WTC11 (cell line): Measurements from ENCODE around the gene MYOM1. TPM values are rescaled to one million over a fixed set of nuclear protein-coding genes. Genes with fewer than 3 reads are reported as not detected.

Source experiments
- ATAC-seq: fragments of 200-7000 bp; cut with Tn5 transposase; 2 replicates; pipeline ENCODE4 v1.10.0; 2021; ENCODE audit warnings: mild to moderate bottlenecking, moderate library complexity
- CTCF ChIA-PET: fragments of 300-600 bp; sonication (Branson Sonifier 250); formaldehyde crosslinking; loops from one replicate; lab custom pipeline; 2021; ENCODE audit warnings: antibody characterized with exemption; lab: Charles Lee
- POLR2A ChIA-PET: fragments of 350-600 bp; sonication (Branson Sonifier 250); formaldehyde crosslinking; loops from one replicate; lab custom pipeline; 2021; ENCODE audit warnings: antibody characterized with exemption; lab: Charles Lee
- DNase-seq: peaks from one replicate; pipeline ENCODE4 v3.0.0; 2021; ENCODE audit warnings: low spot score
- H3K27ac Mint-ChIP-seq: 2 replicates; pipeline ENCODE4 v1.8.0; 2021; ENCODE audit warnings: mixed read lengths
- H3K27me3 Mint-ChIP-seq: 2 replicates; pipeline ENCODE4 v1.8.0; 2021; ENCODE audit warnings: low read depth, mild to moderate bottlenecking, moderate library complexity, mixed read lengths
- H3K36me3 Mint-ChIP-seq: 2 replicates; pipeline ENCODE4 v1.8.0; 2021; ENCODE audit warnings: mixed read lengths
- H3K4me1 Mint-ChIP-seq: 2 replicates; pipeline ENCODE4 v1.8.0; 2022; ENCODE audit warnings: mixed read lengths
- H3K4me3 Mint-ChIP-seq: 2 replicates; pipeline ENCODE4 v1.8.0; 2021; ENCODE audit warnings: mild to moderate bottlenecking, moderate library complexity, mixed read lengths
- H3K9me3 Mint-ChIP-seq: 2 replicates; pipeline ENCODE4 v1.8.0; 2021; ENCODE audit warnings: mixed read lengths
- ATF1 ChIP-seq: sonication (generic); formaldehyde crosslinking; IDR thresholded peaks from 2 replicates; pipeline ENCODE4 v1.8.1; 2023; ENCODE audit warnings: mild to moderate bottlenecking, moderate library complexity, missing genetic modification reagents
- CREB1 ChIP-seq: sonication (generic); formaldehyde crosslinking; IDR thresholded peaks from 2 replicates; pipeline ENCODE4 v1.8.0; 2023; ENCODE audit warnings: mild to moderate bottlenecking, missing genetic modification reagents
- GRHL2 ChIP-seq: fragments of 250-450 bp; sonication (Bioruptor Pico); IDR thresholded peaks from 2 replicates; pipeline ENCODE4 v1.8.0; 2022; ENCODE audit warnings: mild to moderate bottlenecking, moderate library complexity; ENCODE audit not compliant: insufficient replicate concordance, severe bottlenecking
- HMGA2 ChIP-seq: fragments of 250-450 bp; sonication (Bioruptor Pico); IDR thresholded peaks from 2 replicates; pipeline ENCODE4 v1.4.0; 2021; ENCODE audit warnings: mild to moderate bottlenecking, moderate library complexity
- IRF2 ChIP-seq: sonication (generic); formaldehyde crosslinking; IDR thresholded peaks from 2 replicates; pipeline ENCODE4 v1.8.0; 2022; ENCODE audit warnings: low read depth, missing genetic modification reagents, borderline replicate concordance
- JAZF1 ChIP-seq: fragments of 250-450 bp; sonication (Bioruptor Pico); IDR thresholded peaks from 2 replicates; pipeline ENCODE4 v1.9.0; 2021; ENCODE audit warnings: moderate library complexity, mild to moderate bottlenecking, inconsistent platforms
- NFATC4 ChIP-seq: fragments of 250-450 bp; sonication (Bioruptor Pico); IDR thresholded peaks from 2 replicates; pipeline ENCODE4 v1.9.0; 2021; ENCODE audit warnings: mild to moderate bottlenecking
- TEAD4 ChIP-seq: sonication (generic); formaldehyde crosslinking; IDR thresholded peaks from 2 replicates; pipeline ENCODE4 v1.8.0; 2022; ENCODE audit warnings: mild to moderate bottlenecking, missing genetic modification reagents
- TP53 ChIP-seq: sonication (generic); formaldehyde crosslinking; IDR thresholded peaks from 2 replicates; pipeline ENCODE4 v1.8.1; 2023; ENCODE audit warnings: mild to moderate bottlenecking, missing genetic modification reagents
- ZBTB21 ChIP-seq: sonication (generic); formaldehyde crosslinking; IDR thresholded peaks from 2 replicates; pipeline ENCODE4 v1.8.1; 2023; ENCODE audit warnings: mild to moderate bottlenecking, missing genetic modification reagents, borderline replicate concordance
- ZNF232 ChIP-seq: sonication (generic); formaldehyde crosslinking; IDR thresholded peaks from 2 replicates; pipeline ENCODE4 v1.8.0; 2022; ENCODE audit warnings: mild to moderate bottlenecking, missing genetic modification reagents
- ZNF317 ChIP-seq: sonication (generic); formaldehyde crosslinking; IDR thresholded peaks from 2 replicates; pipeline ENCODE4 v1.8.1; 2023; ENCODE audit warnings: low read depth, mild to moderate bottlenecking, moderate library complexity, missing genetic modification reagents, borderline replicate concordance
- total RNA-seq: library from RNA; stranded (reverse); gene quantifications from 3 replicates; pipeline ENCODE4 v1.2.3, GENCODE V29; 2021
- TF ChIP-seq, protein P1 (sequence below): fragments of 200-600 bp; IDR thresholded peaks from 2 replicates; pipeline ENCODE4 v1.8.0; 2022; ENCODE audit warnings: antibody characterized with exemption
- TF ChIP-seq, protein P2 (sequence below): sonication (generic); formaldehyde crosslinking; IDR thresholded peaks from 2 replicates; pipeline ENCODE4 v1.8.1; 2023; ENCODE audit warnings: mild to moderate bottlenecking, moderate library complexity, missing genetic modification reagents
- TF ChIP-seq, protein P3 (sequence below): sonication (generic); formaldehyde crosslinking; IDR thresholded peaks from 2 replicates; pipeline ENCODE4 v1.8.1; 2023; ENCODE audit warnings: mild to moderate bottlenecking, missing genetic modification reagents
- TF ChIP-seq, protein P4 (sequence below): sonication (generic); formaldehyde crosslinking; IDR thresholded peaks from 2 replicates; pipeline ENCODE4 v1.8.1; 2023; ENCODE audit warnings: mild to moderate bottlenecking, missing genetic modification reagents, moderate library complexity
- TF ChIP-seq, protein P5 (sequence below): sonication (generic); formaldehyde crosslinking; IDR thresholded peaks from 2 replicates; pipeline ENCODE4 v1.8.0; 2022; ENCODE audit warnings: mild to moderate bottlenecking, missing genetic modification reagents
- TF ChIP-seq, protein P6 (sequence below): fragments of 250-450 bp; sonication (Bioruptor Pico); IDR thresholded peaks from 2 replicates; pipeline ENCODE4 v1.8.0; 2021; ENCODE audit warnings: mild to moderate bottlenecking
- TF ChIP-seq, protein P7 (sequence below): sonication (generic); formaldehyde crosslinking; IDR thresholded peaks from 2 replicates; pipeline ENCODE4 v1.8.1; 2022; ENCODE audit warnings: mild to moderate bottlenecking, missing genetic modification reagents, moderate library complexity, borderline replicate concordance
- TF ChIP-seq, protein P8 (sequence below): fragments of 250-450 bp; sonication (Bioruptor Pico); IDR thresholded peaks from 2 replicates; pipeline ENCODE4 v1.9.0; 2021; ENCODE audit warnings: moderate library complexity, mild to moderate bottlenecking, inconsistent platforms, borderline replicate concordance

MYOM1 gene
- total RNA-seq, 1 experiment from 2014 or later: 0.35 TPM

DNA sequence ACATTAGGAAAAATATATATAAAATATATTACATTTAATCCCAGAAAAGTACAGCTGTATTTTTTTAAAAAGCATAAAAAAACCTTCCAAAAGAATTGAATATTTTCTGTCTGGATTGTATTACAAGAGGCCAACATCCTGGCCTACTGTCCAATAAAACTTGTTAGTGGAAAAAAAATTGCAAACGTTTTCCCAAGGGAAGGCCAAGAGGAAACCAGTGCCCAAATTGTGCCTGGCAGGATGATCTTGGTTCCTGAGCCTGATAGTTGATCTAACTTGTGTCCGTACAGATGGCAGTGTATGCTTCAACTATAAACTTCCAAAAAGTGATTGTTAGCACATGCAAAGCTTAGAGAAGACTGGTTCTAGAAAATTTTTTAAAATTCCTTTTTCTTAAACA lies 116.2 kb downstream of the MYOM1 start (continued):
- TF ChIP-seq ZNF232 (no peak), ZBTB21 (no peak), ZNF317 (CRISPR knock-in tag) (no peak), NFATC4 (CRISPR knock-in tag) (no peak)
- TF ChIP-seq, protein P1, sequence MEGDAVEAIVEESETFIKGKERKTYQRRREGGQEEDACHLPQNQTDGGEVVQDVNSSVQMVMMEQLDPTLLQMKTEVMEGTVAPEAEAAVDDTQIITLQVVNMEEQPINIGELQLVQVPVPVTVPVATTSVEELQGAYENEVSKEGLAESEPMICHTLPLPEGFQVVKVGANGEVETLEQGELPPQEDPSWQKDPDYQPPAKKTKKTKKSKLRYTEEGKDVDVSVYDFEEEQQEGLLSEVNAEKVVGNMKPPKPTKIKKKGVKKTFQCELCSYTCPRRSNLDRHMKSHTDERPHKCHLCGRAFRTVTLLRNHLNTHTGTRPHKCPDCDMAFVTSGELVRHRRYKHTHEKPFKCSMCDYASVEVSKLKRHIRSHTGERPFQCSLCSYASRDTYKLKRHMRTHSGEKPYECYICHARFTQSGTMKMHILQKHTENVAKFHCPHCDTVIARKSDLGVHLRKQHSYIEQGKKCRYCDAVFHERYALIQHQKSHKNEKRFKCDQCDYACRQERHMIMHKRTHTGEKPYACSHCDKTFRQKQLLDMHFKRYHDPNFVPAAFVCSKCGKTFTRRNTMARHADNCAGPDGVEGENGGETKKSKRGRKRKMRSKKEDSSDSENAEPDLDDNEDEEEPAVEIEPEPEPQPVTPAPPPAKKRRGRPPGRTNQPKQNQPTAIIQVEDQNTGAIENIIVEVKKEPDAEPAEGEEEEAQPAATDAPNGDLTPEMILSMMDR: no peak
- TF ChIP-seq, protein P2, sequence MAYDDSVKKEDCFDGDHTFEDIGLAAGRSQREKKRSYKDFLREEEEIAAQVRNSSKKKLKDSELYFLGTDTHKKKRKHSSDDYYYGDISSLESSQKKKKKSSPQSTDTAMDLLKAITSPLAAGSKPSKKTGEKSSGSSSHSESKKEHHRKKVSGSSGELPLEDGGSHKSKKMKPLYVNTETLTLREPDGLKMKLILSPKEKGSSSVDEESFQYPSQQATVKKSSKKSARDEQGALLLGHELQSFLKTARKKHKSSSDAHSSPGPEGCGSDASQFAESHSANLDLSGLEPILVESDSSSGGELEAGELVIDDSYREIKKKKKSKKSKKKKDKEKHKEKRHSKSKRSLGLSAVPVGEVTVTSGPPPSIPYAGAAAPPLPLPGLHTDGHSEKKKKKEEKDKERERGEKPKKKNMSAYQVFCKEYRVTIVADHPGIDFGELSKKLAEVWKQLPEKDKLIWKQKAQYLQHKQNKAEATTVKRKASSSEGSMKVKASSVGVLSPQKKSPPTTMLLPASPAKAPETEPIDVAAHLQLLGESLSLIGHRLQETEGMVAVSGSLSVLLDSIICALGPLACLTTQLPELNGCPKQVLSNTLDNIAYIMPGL: no peak

DNA sequence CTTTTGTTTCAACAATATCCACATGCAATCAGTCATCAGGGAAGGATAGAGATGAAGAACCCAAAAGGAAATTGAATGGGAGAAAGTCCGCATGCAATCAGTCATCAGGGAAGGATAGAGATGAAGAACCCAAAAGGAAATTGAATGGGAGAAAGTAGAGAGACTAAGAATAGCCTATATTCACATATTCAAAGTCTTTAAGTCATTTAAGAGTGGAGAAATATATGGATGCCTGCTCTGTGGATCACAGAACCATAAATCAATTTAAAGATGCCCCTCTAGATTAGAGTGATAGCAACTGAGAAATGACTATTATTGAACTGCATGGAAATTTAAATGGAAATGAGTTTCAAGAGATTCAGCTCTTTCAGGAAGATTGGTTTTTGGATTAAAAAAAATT lies 116.8 kb downstream of the MYOM1 start:
- no peak for ATAC-seq
- ChIA-PET CTCF (interaction anchor here (1.6 kb wide), 1 partner anchor 40 kb away, joined by 3 read pairs; no protein-coding TSS in a partner anchor), POLR2A (no interaction called here)
- Mint-ChIP-seq H3K4me3 (no peak overlapping the region), H3K9me3 (no peaks in the 10 kb centered on the region), H3K27me3 (peaks cover 14% of the 10 kb centered on the region), H3K36me3 (no peaks in the 10 kb centered on the region), H3K27ac (no peak overlapping the region), H3K4me1 (no peaks in the 10 kb centered on the region)
- DNase-seq: no peak
- TF ChIP-seq IRF2 (no peak), JAZF1 (CRISPR knock-in tag) (no peak), TP53 (CRISPR knock-in tag) (no peak), TEAD4 (no peak), HMGA2 (no peak)
- TF ChIP-seq, protein P3, sequence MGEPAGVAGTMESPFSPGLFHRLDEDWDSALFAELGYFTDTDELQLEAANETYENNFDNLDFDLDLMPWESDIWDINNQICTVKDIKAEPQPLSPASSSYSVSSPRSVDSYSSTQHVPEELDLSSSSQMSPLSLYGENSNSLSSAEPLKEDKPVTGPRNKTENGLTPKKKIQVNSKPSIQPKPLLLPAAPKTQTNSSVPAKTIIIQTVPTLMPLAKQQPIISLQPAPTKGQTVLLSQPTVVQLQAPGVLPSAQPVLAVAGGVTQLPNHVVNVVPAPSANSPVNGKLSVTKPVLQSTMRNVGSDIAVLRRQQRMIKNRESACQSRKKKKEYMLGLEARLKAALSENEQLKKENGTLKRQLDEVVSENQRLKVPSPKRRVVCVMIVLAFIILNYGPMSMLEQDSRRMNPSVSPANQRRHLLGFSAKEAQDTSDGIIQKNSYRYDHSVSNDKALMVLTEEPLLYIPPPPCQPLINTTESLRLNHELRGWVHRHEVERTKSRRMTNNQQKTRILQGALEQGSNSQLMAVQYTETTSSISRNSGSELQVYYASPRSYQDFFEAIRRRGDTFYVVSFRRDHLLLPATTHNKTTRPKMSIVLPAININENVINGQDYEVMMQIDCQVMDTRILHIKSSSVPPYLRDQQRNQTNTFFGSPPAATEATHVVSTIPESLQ (CRISPR knock-in tag): no peak
- TF ChIP-seq, protein P4, sequence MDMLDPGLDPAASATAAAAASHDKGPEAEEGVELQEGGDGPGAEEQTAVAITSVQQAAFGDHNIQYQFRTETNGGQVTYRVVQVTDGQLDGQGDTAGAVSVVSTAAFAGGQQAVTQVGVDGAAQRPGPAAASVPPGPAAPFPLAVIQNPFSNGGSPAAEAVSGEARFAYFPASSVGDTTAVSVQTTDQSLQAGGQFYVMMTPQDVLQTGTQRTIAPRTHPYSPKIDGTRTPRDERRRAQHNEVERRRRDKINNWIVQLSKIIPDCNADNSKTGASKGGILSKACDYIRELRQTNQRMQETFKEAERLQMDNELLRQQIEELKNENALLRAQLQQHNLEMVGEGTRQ (CRISPR knock-in tag): no peak
- TF ChIP-seq, protein P5, sequence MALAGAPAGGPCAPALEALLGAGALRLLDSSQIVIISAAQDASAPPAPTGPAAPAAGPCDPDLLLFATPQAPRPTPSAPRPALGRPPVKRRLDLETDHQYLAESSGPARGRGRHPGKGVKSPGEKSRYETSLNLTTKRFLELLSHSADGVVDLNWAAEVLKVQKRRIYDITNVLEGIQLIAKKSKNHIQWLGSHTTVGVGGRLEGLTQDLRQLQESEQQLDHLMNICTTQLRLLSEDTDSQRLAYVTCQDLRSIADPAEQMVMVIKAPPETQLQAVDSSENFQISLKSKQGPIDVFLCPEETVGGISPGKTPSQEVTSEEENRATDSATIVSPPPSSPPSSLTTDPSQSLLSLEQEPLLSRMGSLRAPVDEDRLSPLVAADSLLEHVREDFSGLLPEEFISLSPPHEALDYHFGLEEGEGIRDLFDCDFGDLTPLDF: no peak
- TF ChIP-seq, protein P6, sequence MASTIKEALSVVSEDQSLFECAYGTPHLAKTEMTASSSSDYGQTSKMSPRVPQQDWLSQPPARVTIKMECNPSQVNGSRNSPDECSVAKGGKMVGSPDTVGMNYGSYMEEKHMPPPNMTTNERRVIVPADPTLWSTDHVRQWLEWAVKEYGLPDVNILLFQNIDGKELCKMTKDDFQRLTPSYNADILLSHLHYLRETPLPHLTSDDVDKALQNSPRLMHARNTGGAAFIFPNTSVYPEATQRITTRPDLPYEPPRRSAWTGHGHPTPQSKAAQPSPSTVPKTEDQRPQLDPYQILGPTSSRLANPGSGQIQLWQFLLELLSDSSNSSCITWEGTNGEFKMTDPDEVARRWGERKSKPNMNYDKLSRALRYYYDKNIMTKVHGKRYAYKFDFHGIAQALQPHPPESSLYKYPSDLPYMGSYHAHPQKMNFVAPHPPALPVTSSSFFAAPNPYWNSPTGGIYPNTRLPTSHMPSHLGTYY (CRISPR knock-in tag): no peak

DNA sequence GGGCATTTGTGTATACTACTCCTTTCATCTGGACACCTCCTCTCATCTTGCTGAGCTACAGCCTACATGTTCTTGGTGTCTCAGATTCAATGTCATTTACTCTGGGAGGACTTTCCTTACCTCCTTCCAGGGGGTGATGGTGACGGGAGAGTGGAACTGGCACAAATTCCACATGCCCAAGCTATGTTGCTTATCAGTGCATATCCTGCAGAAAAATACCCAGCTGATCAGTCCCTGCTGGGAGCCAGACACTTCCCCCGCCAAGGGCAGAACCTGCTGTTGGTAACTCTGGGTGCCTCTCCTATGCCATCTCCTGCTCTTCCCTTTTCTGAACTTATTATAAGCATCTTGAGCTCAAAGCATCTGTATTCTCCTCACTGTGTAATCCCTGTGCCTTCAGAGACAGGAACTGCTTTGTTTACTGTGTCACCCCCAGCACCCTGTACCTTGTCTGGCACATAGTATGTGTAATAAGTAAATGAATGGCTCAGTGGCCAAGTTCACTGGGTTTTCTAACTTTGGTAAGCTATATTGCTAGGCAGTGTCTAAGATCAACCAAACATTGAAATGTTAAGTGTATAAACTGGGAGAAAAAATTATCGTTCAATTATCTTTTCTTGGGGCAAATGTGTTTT lies 119.2 kb downstream of the MYOM1 start:
- POLR2A ChIA-PET: no interaction called here
- H3K36me3 Mint-ChIP-seq: no peaks in the 10 kb centered on the region
- DNase-seq (no peak), ATAC-seq (no peak)
- CTCF ChIA-PET: interaction anchor here (1.4 to 2.2 kb wide), 2 partner anchors 29 to 38 kb away, joined by 4 to 10 read pairs; no protein-coding TSS in a partner anchor
- no peaks in the 10 kb centered on the region; the same call in 1 of the 2 replicates for H3K27me3 Mint-ChIP-seq
- no peak overlapping the region for H3K27ac Mint-ChIP-seq
- no peaks in the 10 kb centered on the region for H3K9me3 Mint-ChIP-seq
- no peaks in the 10 kb centered on the region for H3K4me1 Mint-ChIP-seq
- H3K4me3 Mint-ChIP-seq: no peak overlapping the region
- TF ChIP-seq, protein P4 (CRISPR knock-in tag): no peak
- TF ChIP-seq, protein P7, sequence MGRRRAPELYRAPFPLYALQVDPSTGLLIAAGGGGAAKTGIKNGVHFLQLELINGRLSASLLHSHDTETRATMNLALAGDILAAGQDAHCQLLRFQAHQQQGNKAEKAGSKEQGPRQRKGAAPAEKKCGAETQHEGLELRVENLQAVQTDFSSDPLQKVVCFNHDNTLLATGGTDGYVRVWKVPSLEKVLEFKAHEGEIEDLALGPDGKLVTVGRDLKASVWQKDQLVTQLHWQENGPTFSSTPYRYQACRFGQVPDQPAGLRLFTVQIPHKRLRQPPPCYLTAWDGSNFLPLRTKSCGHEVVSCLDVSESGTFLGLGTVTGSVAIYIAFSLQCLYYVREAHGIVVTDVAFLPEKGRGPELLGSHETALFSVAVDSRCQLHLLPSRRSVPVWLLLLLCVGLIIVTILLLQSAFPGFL: no peak
- TF ChIP-seq GRHL2 (CRISPR knock-in tag) (no peak), CREB1 (CRISPR knock-in tag) (no peak), ATF1 (CRISPR knock-in tag) (no peak)
- TF ChIP-seq, protein P8, sequence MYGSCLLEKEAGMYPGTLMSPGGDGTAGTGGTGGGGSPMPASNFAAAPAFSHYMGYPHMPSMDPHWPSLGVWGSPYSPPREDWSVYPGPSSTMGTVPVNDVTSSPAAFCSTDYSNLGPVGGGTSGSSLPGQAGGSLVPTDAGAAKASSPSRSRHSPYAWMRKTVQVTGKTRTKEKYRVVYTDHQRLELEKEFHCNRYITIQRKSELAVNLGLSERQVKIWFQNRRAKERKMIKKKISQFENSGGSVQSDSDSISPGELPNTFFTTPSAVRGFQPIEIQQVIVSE (CRISPR knock-in tag): no peak
